ENCODE results near the gene RHEX. TPM values are rescaled to one million over a fixed set of nuclear protein-coding genes. Genes with fewer than 3 reads are reported as not detected.

RHEX gene
- total and polyA plus RNA-seq, 11 donors, result 0.16 to 0.60 (median 0.38) TPM; not detected in 5

DNA sequence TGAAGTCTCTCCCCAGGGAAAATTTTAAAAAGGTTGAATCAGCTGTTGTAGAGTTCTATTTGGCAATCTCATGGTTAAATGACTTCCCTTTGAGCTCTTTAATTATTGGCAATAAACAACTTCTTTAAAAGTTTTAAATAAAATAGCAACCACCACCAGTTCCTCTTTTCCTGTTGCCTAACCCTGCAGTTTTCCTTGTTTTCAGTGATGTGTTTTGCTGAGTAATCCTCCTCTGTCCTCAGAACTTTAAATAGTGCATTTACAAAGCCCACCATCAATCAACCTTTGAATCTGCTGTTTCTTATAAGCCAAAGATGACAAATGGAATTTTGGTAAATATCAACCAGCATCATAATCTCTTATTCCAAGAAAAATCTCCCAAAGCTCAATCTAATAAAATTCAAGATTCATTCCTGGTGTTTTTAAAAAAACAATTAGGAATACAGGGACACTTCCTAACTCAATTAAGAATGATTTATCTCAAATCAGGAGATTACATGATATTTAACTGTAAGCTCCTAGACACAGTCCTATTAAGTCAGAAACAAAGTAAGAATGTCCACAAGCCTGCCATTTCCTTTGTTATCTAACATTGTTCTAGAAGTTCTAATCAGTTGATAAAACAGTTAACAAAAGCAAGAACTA is 49.4 kb downstream of the RHEX start:
- H3K27me3 ChIP-seq, result peaks cover 0 to 14% (median 0%) of the 10 kb centered on the region in 9 donors
- H3K9me3 ChIP-seq, result no peaks in the 10 kb centered on the region
- no peak for ATAC-seq
- H3K4me3 ChIP-seq, result no peak overlapping the region
- H3K27ac ChIP-seq, result no peak overlapping the region
- no peaks in the 10 kb centered on the region for H3K36me3 ChIP-seq
- peaks cover 0 to 30% (median 0%) of the 10 kb centered on the region in 12 donors for H3K4me1 ChIP-seq
- TF ChIP-seq POLR2A (IDR thresholded peaks at IDR 0.05), result no peak
- TF ChIP-seq, protein P1, sequence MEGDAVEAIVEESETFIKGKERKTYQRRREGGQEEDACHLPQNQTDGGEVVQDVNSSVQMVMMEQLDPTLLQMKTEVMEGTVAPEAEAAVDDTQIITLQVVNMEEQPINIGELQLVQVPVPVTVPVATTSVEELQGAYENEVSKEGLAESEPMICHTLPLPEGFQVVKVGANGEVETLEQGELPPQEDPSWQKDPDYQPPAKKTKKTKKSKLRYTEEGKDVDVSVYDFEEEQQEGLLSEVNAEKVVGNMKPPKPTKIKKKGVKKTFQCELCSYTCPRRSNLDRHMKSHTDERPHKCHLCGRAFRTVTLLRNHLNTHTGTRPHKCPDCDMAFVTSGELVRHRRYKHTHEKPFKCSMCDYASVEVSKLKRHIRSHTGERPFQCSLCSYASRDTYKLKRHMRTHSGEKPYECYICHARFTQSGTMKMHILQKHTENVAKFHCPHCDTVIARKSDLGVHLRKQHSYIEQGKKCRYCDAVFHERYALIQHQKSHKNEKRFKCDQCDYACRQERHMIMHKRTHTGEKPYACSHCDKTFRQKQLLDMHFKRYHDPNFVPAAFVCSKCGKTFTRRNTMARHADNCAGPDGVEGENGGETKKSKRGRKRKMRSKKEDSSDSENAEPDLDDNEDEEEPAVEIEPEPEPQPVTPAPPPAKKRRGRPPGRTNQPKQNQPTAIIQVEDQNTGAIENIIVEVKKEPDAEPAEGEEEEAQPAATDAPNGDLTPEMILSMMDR (IDR thresholded peaks at IDR 0.05), result no peak
- DNase-seq, result no peak
- intact Hi-C loops (cut with DNase I), result loop anchor here in 6 of 10 donors (10.0 kb wide), 5 partner anchors 68 to 508 kb away; no protein-coding TSS in a partner anchor

DNA sequence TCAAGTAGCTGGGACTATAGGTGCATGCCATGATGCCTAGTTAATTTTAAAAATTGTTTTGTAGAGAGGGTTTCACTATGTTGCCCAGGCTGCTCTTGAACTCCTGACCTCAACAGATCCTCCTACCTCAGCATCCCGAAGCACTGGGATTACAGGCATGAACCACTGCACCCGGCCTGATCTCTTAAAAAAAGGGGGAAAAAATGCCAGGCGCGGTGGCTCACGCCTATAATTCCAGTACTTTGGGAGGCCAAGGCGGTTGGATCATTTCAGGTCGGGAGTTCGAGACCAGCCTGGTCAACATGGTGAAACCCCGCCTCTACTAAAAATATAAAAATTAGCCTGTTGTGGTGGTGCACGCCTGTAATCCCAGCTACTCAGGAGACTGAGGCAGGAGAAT is 51.0 kb downstream of the RHEX start:
- 96 to 97% (median 97%) methylated on average over 10 of the region's 10 CpGs for WGBS, 4 donors
- Histone ChIP-seq H3K4me1 (peaks cover 0 to 29% (median 0%) of the 10 kb centered on the region in 12 donors), H3K27ac (no peak overlapping the region), H3K4me3 (no peak overlapping the region), H3K9me3 (no peaks in the 10 kb centered on the region), H3K27me3 (peaks cover 0 to 4% (median 0%) of the 10 kb centered on the region in 9 donors), H3K36me3 (no peaks in the 10 kb centered on the region)
- TF ChIP-seq POLR2A (IDR thresholded peaks at IDR 0.05), result no peak
- TF ChIP-seq, protein P1 (IDR thresholded peaks at IDR 0.05), result no peak
- intact Hi-C loops (cut with DNase I), result loop anchor here in 6 of 10 donors (10.0 kb wide), 5 partner anchors 69 to 509 kb away; no protein-coding TSS in a partner anchor
- ATAC-seq, result no peak
- no peak for DNase-seq

DNA sequence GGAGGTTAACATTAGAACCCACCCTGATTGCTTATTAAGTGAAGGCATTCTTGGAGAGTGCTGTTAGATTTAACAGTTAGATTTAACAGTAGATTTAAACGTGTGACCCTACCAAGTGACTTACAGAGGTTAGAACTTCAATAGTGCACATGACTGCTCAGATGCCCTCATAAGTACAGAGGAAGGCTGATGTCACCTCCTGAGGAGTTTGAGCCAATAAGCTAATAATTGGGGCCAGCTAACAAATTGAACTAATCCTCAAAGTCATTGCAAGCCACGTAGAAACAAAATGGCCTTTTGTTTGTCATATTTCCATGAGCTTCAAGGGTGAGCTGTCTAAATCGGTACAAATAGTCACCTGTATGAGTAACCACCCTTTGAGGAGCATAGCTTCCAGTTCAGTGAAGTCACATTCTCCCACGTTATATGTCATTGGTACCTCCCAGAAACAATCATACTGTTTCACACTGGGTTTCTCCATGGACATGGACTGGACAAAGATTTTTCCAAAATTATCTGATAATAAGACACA is 52.6 kb downstream of the RHEX start:
- Histone ChIP-seq H3K27ac (no peak overlapping the region), H3K27me3 (no peaks in the 10 kb centered on the region), H3K4me3 (no peak overlapping the region), H3K36me3 (no peaks in the 10 kb centered on the region), H3K4me1 (peaks cover 0 to 24% (median 0%) of the 10 kb centered on the region in 12 donors), H3K9me3 (no peaks in the 10 kb centered on the region)
- TF ChIP-seq, protein P1 (IDR thresholded peaks at IDR 0.05), result no peak
- TF ChIP-seq POLR2A (IDR thresholded peaks at IDR 0.05), result no peak
- 78 to 85% (median 83%) methylated on average over 4 of the region's 4 CpGs for WGBS, 4 donors
- intact Hi-C loops (cut with DNase I), result loop anchor here (5.0 to 10.0 kb wide), 10 partner anchors 71 to 511 kb away; no protein-coding TSS in a partner anchor
- DNase-seq (no peak), ATAC-seq (no peak)

DNA sequence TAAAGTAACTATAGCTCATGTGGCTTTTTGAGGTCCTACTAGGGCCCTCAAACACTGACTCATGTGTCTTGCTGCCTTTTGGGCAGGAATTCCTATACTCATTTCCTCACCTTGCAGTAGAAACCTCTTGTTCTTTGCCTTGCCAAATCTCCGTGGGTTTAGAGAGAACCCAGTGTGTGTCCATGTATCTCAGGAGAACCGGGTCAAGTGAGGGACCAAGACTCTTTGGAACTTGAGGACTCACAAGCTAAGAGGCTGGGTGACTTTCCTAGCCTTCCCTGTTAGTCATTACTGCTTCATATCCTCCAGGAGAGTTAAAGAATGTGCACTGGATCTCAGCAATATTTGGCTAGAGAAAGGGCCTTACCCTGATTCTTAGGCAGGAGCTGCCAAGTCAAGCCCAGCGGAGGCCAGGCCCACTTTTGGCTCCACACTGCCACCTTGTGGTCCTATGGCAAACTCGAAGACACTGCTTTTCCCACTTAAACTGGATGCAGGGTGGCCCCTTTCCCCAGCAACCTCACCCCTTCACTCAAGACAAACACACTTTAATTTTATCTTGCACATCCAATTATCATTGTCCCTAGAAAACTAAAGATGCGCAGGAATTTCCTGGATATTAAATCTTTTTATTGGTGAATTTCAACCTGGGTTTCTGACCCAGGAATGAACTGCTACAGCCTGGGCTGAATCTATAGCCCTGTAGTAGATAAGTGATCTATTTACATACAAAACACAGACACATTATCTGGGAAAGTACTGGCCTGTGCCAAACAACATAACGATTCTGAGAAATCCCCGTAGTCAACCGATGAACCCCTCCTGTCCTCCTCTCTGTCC is 53.6 kb downstream of the RHEX start:
- Histone ChIP-seq H3K4me3 (no peak overlapping the region), H3K9me3 (no peaks in the 10 kb centered on the region), H3K27me3 (no peaks in the 10 kb centered on the region), H3K4me1 (peaks cover 0 to 14% (median 0%) of the 10 kb centered on the region in 12 donors), H3K27ac (no peak overlapping the region), H3K36me3 (no peaks in the 10 kb centered on the region)
- TF ChIP-seq, protein P1 (IDR thresholded peaks at IDR 0.05), result peak; percentile 81 to 93 (median 88)
- no peak for TF ChIP-seq POLR2A (IDR thresholded peaks at IDR 0.05)
- intact Hi-C loops (cut with DNase I), result loop anchor here (1.0 to 10.0 kb wide), 18 partner anchors 72 to 512 kb away; no protein-coding TSS in a partner anchor
- 41 to 50% (median 42%) methylated on average over 8 of the region's 8 CpGs for WGBS, 4 donors
- peak; percentile 66 to 88 (median 84) for ATAC-seq
- DNase-seq, result peak; percentile 75 to 86 (median 80)

All from heart left ventricle (tissue), 16 donors.